Jurkat, Clone E6-1 (cell line): ENCODE results near the gene C6orf89.

Source experiments
- DNase-seq: peaks from one replicate; pipeline ENCODE4 v3.0.0-alpha.2; 2011; ENCODE audit warnings: low read depth, low spot score
- H3K4me3 ChIP-seq: 2 replicates; pipeline ENCODE4 v1.5.1; 2011; ENCODE audit warnings: mild to moderate bottlenecking, low read length, control low read depth, moderate library complexity

The C6orf89 gene

DNA sequence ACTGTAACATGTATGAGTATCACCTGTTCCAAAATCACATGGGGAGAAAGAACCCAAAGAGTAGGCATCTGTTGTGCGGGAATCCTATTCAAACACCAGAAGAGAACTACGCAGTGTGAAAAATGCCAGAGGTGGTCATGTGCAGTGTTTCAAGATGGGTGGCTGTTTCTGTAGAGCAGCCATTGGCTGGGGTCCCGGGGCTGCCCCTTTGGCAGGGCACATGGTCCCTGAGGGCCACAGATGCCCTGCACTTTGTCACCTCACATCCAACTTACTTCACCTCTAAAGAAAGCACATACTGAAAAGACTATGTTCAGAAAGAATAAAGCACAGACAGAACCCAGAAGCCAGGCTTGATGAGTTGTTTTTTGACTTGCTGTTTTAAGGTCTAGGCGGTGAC is 87.9 kb downstream of the C6orf89 start:
- DNase-seq: no peak

DNA sequence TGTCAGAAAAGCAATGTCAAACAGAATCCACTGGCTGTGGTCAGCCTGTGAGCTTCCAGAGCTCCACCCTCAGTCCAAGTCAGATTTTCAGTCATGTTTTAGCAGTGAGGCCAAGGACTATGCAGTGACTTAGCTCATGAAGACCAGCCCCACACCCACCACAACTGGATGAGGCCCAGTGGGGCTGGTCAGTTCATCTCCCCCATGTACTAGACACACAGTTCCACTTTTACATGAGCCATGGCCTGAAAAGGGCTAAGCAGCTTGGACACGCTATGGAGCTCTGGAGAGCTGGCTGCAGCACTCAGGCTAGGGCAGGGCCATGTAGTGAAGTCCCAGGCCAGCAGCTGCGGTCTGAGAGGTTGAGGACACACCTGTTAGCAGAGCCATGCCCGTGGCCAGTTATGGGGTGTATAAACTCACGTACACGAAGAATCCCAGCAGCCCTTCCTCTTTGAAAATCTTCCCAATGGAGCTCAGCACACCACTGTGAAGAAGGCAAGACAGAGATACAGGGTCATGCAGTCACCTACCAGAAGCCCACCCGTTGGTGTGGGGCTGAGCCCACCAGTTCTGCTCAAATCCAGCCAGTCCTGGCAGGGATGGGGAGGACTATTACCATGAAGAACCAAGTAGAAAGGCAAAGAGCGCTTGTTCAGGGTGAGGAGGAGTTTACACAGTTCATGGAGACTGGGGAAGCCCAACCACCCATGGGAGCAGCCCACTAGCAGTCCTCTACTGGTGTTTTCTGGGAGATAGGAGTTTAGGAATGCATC is 89.7 kb downstream of the C6orf89 start:
- no peak for DNase-seq

More for the DNA sequence above, 87.9 kb downstream of the C6orf89 start:
- H3K4me3 ChIP-seq: no peak overlapping the region

DNA sequence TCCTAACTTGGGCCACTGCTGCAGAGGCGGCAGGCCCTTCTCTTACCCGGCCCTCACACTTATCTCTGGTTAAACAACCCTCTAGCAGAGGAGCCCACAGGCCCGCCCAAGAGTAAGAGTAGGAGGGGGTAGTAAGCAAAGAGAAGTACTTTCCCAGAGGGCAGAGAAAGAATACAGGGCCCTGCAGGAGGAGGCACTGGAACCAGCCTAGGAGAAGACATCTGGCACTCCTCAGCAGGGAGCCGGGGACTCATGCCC is 90.2 kb downstream of the C6orf89 start:
- no peak for DNase-seq

More for the DNA sequence above, 89.7 kb downstream of the C6orf89 start:
- H3K4me3 ChIP-seq: no peak overlapping the region

GRCh38 chr6:36976509-36976908 is 90.8 kb downstream of the C6orf89 start:
- H3K4me3 ChIP-seq: no peak overlapping the region

More for the DNA sequence above, 90.2 kb downstream of the C6orf89 start:
- no peak overlapping the region for H3K4me3 ChIP-seq

DNA sequence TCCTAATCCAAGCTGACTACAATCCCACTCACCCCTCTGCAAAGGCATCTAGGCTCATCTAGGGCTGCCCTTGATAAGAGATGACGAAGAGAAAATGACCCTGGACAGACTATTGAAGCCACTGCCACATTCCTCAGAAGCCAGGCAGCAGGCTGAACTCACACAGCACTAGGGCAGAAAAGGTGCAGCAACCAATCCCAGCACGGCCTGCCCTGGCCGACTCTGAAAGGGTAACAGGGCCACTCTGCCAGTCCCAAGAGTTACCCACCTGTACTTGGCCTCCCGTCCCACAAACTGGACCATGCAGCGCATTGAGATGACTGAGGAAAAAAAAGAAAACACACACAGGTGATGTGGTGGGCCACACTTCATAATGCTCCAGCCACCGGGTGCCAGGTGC is 91.2 kb downstream of the C6orf89 start:
- DNase-seq: no peak

More at GRCh38 chr6:36976509-36976908, 90.8 kb downstream of the C6orf89 start:
- DNase-seq: no peak

GRCh38 chr6:36977470-36977941 is 91.8 kb downstream of the C6orf89 start:
- DNase-seq: no peak
- H3K4me3 ChIP-seq: no peak overlapping the region

More for the DNA sequence above, 91.2 kb downstream of the C6orf89 start:
- H3K4me3 ChIP-seq: no peak overlapping the region
